Transverse colon (tissue), 4 donors: ENCODE data around the gene ZIC4. TPM values are rescaled to one million over a fixed set of nuclear protein-coding genes. Genes with fewer than 3 reads are reported as not detected.

Experiments
- DNase-seq: peaks from one replicate; pipeline ENCODE4 v3.0.0-alpha.2; 2019
- H3K27ac ChIP-seq, 4 donors: fragments of 200-600 bp; sonication (generic); 2 replicates each; pipeline ENCODE4 v1.5.1; 2016 to 2018; ENCODE audit warnings: inconsistent platforms in 4 of 4
- H3K27me3 ChIP-seq: fragments of 200-600 bp; sonication (generic); 2 replicates; pipeline ENCODE4 v1.5.1; 2017; ENCODE audit warnings: inconsistent platforms
- H3K36me3 ChIP-seq, 4 donors: fragments of 200-600 bp; sonication (generic); 2 replicates each; pipeline ENCODE4 v1.5.1; 2017 to 2019; ENCODE audit warnings: inconsistent platforms in 4 of 4
- H3K4me1 ChIP-seq, 4 donors: fragments of 200-600 bp; sonication (generic); 2 replicates each; pipeline ENCODE4 v1.5.1; 2017 to 2020; ENCODE audit warnings: inconsistent platforms in 4 of 4
- H3K4me3 ChIP-seq, 4 donors: fragments of 200-600 bp; sonication (generic); 1 replicate in 1 of 4; 2 replicates in 3 of 4; pipeline versions ENCODE4 v1.5.1 to v1.6.1; 2017 to 2019; ENCODE audit warnings: inconsistent platforms in 4 of 4
- H3K9me3 ChIP-seq, 2 donors: fragments of 200-600 bp; sonication (generic); 2 replicates each; pipeline ENCODE4 v1.5.1; 2017 to 2019; ENCODE audit warnings: inconsistent platforms in 2 of 2
- CTCF ChIP-seq, 5 experiments: fragments of 200-600 bp in 3 of 5; fragments of 450-650 bp in 2 of 5; sonication (generic) in 3 of 5; IDR thresholded peaks; 1 replicate in 2 of 5; 2 replicates in 3 of 5; pipeline ENCODE4 v1.5.1; 2016 to 2017; ENCODE audit warnings: antibody characterized with exemption in 5 of 5, inconsistent platforms in 3 of 5, mild to moderate bottlenecking in 2 of 5, moderate library complexity in 1 of 5
- EP300 ChIP-seq: sonication (generic); formaldehyde crosslinking; IDR thresholded peaks from one replicate; pipeline ENCODE4 v1.6.1; 2017; ENCODE audit warnings: antibody characterized with exemption, low read depth
- POLR2A ChIP-seq: fragments of 450-650 bp; IDR thresholded peaks from one replicate; pipeline ENCODE4 v1.6.1; 2016; ENCODE audit warnings: antibody characterized with exemption, mild to moderate bottlenecking, moderate library complexity
- POLR2AphosphoS5 ChIP-seq, 3 donors: sonication (generic); formaldehyde crosslinking; IDR thresholded peaks; one replicate each; pipeline ENCODE4 v1.6.1; 2016; ENCODE audit warnings: antibody characterized with exemption in 3 of 3
- WGBS, 2 donors: methylation state at CpG; one replicate each; pipeline ENCODE4 v1.1.5; 2018; ENCODE audit warnings: low coverage in 1 of 2; 5-methylcytosine and 5-hydroxymethylcytosine counted together
- in situ Hi-C, 4 donors: fragments of 200-750 bp; cut with MboI; loops; one replicate each; pipeline versions ENCODE4 v1.15.0 to v1.15.1; 2017; ENCODE audit warnings: low sequenced_read_pairs in 3 of 4, low pct_ligation_motif_present in 1 of 4, low pct_unique_long_range_greater_than_20kb in 1 of 4
- intact Hi-C: fragments of 100-400 bp; cut with DNase I; formaldehyde crosslinking; loops from one replicate; pipeline ENCODE4 v1.15.1; 2023; ENCODE audit warnings: low total_unique reads
- total RNA-seq, 4 donors: library from RNA; depleted of rRNA; stranded (reverse); fragments of >200 nt; gene quantifications; one replicate each; pipeline ENCODE4 v1.1.0, GENCODE V29; 2016

ZIC4 gene
- total RNA-seq, 4 donors from 2014 or later: not detected

GRCh38 chr3:147360646-147361453, 45.5 kb downstream of the ZIC4 start:
- TF ChIP-seq POLR2AphosphoS5 (IDR thresholded peaks at IDR 0.05) (no peak), CTCF (IDR thresholded peaks at IDR 0.05) (no peak), POLR2A (no peak), EP300 (no peak)
- Histone ChIP-seq H3K36me3 (no peaks in the 10 kb centered on the region), H3K4me1 (no peaks in the 10 kb centered on the region), H3K4me3 (no peak overlapping the region), H3K27ac (no peak overlapping the region), H3K27me3 (peaks cover 99% of the 10 kb centered on the region), H3K9me3 (no peaks in the 10 kb centered on the region)
- 15 to 31% methylated on average over 6 to 21 of the region's 21 CpGs for WGBS, 2 donors
- intact Hi-C loops: no loop called here
- DNase-seq: no peak
- in situ Hi-C loops: no loop called here

GRCh38 chr3:147360051-147360439, 46.3 kb downstream of the ZIC4 start:
- in situ Hi-C loops (no loop called here), intact Hi-C loops (no loop called here)
- H3K9me3 ChIP-seq: no peaks in the 10 kb centered on the region
- DNase-seq: no peak
- no peaks in the 10 kb centered on the region for H3K4me1 ChIP-seq
- peaks cover 99% of the 10 kb centered on the region for H3K27me3 ChIP-seq
- no peak overlapping the region for H3K4me3 ChIP-seq
- no peaks in the 10 kb centered on the region for H3K36me3 ChIP-seq
- WGBS, 2 donors: 31 to 34% methylated on average over 3 to 5 of the region's 5 CpGs
- TF ChIP-seq EP300 (no peak), POLR2AphosphoS5 (IDR thresholded peaks at IDR 0.05) (no peak), POLR2A (no peak), CTCF (IDR thresholded peaks at IDR 0.05) (no peak)
- H3K27ac ChIP-seq: no peak overlapping the region

- intact Hi-C loops (no loop called here), in situ Hi-C loops (no loop called here)
- 20 to 28% methylated on average over 9 to 45 of the region's 45 CpGs for WGBS, 2 donors
- Histone ChIP-seq H3K27ac (no peak overlapping the region), H3K9me3 (no peaks in the 10 kb centered on the region), H3K4me1 (no peaks in the 10 kb centered on the region), H3K4me3 (no peak overlapping the region), H3K27me3 (peaks cover 99% of the 10 kb centered on the region), H3K36me3 (no peaks in the 10 kb centered on the region)
- DNase-seq: no peak
- TF ChIP-seq POLR2A (no peak), CTCF (IDR thresholded peaks at IDR 0.05) (no peak), POLR2AphosphoS5 (IDR thresholded peaks at IDR 0.05) (no peak), EP300 (no peak)
Observed at GRCh38 chr3:147359177-147360050, 46.9 kb downstream of the ZIC4 start.

- 0 to 17% methylated on average over 3 to 9 of the region's 9 CpGs for WGBS, 2 donors
- H3K36me3 ChIP-seq: no peaks in the 10 kb centered on the region
- no peaks in the 10 kb centered on the region for H3K4me1 ChIP-seq
- no peak for DNase-seq
- H3K9me3 ChIP-seq: no peaks in the 10 kb centered on the region
- in situ Hi-C loops: no loop called here
- H3K27me3 ChIP-seq: peaks cover 99% of the 10 kb centered on the region
- H3K27ac ChIP-seq: no peak overlapping the region
- H3K4me3 ChIP-seq: no peak overlapping the region
- intact Hi-C loops: no loop called here
- TF ChIP-seq POLR2AphosphoS5 (IDR thresholded peaks at IDR 0.05) (no peak), EP300 (no peak), POLR2A (no peak), CTCF (IDR thresholded peaks at IDR 0.05) (no peak)
Observed at GRCh38 chr3:147358144-147358992, 48.0 kb downstream of the ZIC4 start.
